ENCODE measurements around the gene KCNQ1. TPM values are rescaled to one million over a fixed set of nuclear protein-coding genes. Genes with fewer than 3 reads are reported as not detected.
A peak's percentile ranks its signal among the peaks of the same experiment; 100 is the strongest.

The KCNQ1 gene
- total and polyA plus RNA-seq, 9 of the 15 experiments (the other 6 are each of a cell fraction or from before 2014, with no cell fraction given) = 0.44 TPM; not detected in 8

DNA sequence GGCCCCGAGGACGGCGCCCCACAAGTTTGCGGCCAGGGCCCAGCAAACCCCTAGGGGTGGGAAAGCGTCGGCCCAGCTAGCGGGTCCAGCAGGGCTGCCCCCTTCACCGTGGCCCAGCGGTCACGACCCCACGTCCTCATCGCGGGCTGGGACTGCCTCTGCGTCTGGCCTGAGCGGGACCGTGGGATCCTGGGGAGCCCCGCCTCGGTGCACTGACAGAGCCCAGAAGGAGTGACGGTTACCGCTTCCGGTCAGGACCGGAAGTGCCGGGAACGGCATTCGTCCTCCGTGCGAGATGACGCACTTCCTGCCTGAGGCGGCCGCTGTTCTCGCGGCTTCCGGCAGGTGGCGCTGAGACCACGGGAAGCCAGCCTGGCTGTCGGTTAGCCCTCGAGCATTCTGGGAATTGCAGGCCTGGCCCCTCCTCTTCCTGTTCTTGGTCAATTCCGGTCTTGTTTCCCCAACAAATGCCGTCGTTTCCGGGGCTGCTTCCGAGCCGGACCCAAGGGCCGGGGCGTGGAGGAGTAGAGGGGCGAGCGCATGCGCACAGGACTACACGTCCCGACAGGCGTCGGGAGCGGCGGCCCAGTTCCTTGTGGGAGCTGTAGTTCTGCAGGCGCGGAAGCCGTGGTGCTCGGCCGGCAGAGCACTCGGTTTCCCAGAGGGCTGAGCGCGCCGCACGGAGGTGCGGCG, 44.6 kb upstream of the KCNQ1 start, which contains the start of gene TSSC4 (continued):
- TF ChIP-seq, protein P1, sequence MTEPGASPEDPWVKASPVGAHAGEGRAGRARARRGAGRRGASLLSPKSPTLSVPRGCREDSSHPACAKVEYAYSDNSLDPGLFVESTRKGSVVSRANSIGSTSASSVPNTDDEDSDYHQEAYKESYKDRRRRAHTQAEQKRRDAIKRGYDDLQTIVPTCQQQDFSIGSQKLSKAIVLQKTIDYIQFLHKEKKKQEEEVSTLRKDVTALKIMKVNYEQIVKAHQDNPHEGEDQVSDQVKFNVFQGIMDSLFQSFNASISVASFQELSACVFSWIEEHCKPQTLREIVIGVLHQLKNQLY (CRISPR knock-in tag; conservative IDR thresholded peaks at IDR 0.05) = 0 out of 4 replicates have a peak, but pooled peaks of 1 of the 2 experiments have one; percentile 85
- peak; percentile 92; a peak in 3 of 4 replicates for TF ChIP-seq SIX5 (IDR thresholded peaks at IDR 0.05; ENCODE audit: borderline replicate concordance in 1 of 2, insufficient read depth in 1 of 2, low read depth in 1 of 2, low read length in 2 of 2)
- TF ChIP-seq ILF3 (IDR thresholded peaks at IDR 0.05; ENCODE audit: borderline replicate concordance) = peak; percentile 59; the same call in 1 of the 2 replicates
- no peak for TF ChIP-seq CHD1 (IDR thresholded peaks at IDR 0.05; ENCODE audit: low read length)
- TF ChIP-seq, protein P2, sequence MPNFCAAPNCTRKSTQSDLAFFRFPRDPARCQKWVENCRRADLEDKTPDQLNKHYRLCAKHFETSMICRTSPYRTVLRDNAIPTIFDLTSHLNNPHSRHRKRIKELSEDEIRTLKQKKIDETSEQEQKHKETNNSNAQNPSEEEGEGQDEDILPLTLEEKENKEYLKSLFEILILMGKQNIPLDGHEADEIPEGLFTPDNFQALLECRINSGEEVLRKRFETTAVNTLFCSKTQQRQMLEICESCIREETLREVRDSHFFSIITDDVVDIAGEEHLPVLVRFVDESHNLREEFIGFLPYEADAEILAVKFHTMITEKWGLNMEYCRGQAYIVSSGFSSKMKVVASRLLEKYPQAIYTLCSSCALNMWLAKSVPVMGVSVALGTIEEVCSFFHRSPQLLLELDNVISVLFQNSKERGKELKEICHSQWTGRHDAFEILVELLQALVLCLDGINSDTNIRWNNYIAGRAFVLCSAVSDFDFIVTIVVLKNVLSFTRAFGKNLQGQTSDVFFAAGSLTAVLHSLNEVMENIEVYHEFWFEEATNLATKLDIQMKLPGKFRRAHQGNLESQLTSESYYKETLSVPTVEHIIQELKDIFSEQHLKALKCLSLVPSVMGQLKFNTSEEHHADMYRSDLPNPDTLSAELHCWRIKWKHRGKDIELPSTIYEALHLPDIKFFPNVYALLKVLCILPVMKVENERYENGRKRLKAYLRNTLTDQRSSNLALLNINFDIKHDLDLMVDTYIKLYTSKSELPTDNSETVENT (CRISPR knock-in tag; IDR thresholded peaks at IDR 0.05) = peak; percentile 91
- TF ChIP-seq JUND (IDR thresholded peaks at IDR 0.05; ENCODE audit: borderline replicate concordance, low read depth, low read length) = peak; percentile 84
- TF ChIP-seq JUND (tag; IDR thresholded peaks at IDR 0.05; ENCODE audit: borderline replicate concordance, low read depth, low read length) = peak; percentile 71; the same call in 1 of the 3 replicates
- no peak for TF ChIP-seq ZNF282 (CRISPR knock-in tag; IDR thresholded peaks at IDR 0.05)
- TF ChIP-seq RUNX1 (IDR thresholded peaks at IDR 0.05; ENCODE audit: low read depth) = no peak
- TF ChIP-seq, protein P3, sequence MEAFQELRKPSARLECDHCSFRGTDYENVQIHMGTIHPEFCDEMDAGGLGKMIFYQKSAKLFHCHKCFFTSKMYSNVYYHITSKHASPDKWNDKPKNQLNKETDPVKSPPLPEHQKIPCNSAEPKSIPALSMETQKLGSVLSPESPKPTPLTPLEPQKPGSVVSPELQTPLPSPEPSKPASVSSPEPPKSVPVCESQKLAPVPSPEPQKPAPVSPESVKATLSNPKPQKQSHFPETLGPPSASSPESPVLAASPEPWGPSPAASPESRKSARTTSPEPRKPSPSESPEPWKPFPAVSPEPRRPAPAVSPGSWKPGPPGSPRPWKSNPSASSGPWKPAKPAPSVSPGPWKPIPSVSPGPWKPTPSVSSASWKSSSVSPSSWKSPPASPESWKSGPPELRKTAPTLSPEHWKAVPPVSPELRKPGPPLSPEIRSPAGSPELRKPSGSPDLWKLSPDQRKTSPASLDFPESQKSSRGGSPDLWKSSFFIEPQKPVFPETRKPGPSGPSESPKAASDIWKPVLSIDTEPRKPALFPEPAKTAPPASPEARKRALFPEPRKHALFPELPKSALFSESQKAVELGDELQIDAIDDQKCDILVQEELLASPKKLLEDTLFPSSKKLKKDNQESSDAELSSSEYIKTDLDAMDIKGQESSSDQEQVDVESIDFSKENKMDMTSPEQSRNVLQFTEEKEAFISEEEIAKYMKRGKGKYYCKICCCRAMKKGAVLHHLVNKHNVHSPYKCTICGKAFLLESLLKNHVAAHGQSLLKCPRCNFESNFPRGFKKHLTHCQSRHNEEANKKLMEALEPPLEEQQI (IDR thresholded peaks at IDR 0.05) = no peak
- no peak for TF ChIP-seq ZNF780A (CRISPR knock-in tag; IDR thresholded peaks at IDR 0.05)
- peak; percentile 42; the same call in 1 of the 2 replicates for TF ChIP-seq ZNF384 (IDR thresholded peaks at IDR 0.05; ENCODE audit: low read depth, low read length)
- TF ChIP-seq, protein P4, sequence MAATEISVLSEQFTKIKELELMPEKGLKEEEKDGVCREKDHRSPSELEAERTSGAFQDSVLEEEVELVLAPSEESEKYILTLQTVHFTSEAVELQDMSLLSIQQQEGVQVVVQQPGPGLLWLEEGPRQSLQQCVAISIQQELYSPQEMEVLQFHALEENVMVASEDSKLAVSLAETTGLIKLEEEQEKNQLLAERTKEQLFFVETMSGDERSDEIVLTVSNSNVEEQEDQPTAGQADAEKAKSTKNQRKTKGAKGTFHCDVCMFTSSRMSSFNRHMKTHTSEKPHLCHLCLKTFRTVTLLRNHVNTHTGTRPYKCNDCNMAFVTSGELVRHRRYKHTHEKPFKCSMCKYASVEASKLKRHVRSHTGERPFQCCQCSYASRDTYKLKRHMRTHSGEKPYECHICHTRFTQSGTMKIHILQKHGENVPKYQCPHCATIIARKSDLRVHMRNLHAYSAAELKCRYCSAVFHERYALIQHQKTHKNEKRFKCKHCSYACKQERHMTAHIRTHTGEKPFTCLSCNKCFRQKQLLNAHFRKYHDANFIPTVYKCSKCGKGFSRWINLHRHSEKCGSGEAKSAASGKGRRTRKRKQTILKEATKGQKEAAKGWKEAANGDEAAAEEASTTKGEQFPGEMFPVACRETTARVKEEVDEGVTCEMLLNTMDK (IDR thresholded peaks at IDR 0.05; ENCODE audit: borderline replicate concordance, insufficient read depth, low read depth, low read length, poor library complexity, severe bottlenecking) = peak; percentile 95
- TF ChIP-seq MCM2 (IDR thresholded peaks at IDR 0.05; ENCODE audit: low read depth) = no peak
- TF ChIP-seq TBL1XR1 (IDR thresholded peaks at IDR 0.05; ENCODE audit: low read length in 2 of 2) = peak in 1 of 2 experiments; percentile 70; a peak in 3 of 4 replicates
